GM21786 (cell line): ENCODE measurements around the gene PAK1IP1.
A peak's percentile ranks its signal among the peaks of the same experiment; 100 is the strongest.
"Not testable (repeated sequence)": the region's sequence is repeated elsewhere in the genome, so short reads cannot be mapped to it uniquely, and the experiment has no call there.

ENCODE experiments used
- ATAC-seq: cut with Tn5 transposase; IDR thresholded peaks from one replicate; pipeline ENCODE4 v1.9.1; 2021; ENCODE audit not compliant: unreplicated experiment

PAK1IP1 gene

GRCh38 chr6:10694302-10695085, at the start of gene PAK1IP1, which contains the start of gene C6orf52:
Gene PAK1IP1 (plus strand): TSS chr6:10694972. CDS start chr6:10694986, 14 bp downstream.
Gene C6orf52 (minus strand): TSS chr6:10694616. CDS start chr6:10687550, 7,066 bp downstream.
- ATAC-seq = peak; percentile 99

GRCh38 chr6:10655508-10656055, 39.2 kb upstream of the PAK1IP1 start:
- peak; percentile 75 for ATAC-seq

- no peak for ATAC-seq
Measured at GRCh38 chr6:10658910-10659698, 35.7 kb upstream of the PAK1IP1 start.

- no peak for ATAC-seq
Measured at GRCh38 chr6:10659699-10660348, 34.9 kb upstream of the PAK1IP1 start.

- not testable (repeated sequence) for ATAC-seq
Measured at GRCh38 chr6:10660431-10661191, 34.2 kb upstream of the PAK1IP1 start.

- no peak for ATAC-seq
Measured at GRCh38 chr6:10662207-10662606, 32.6 kb upstream of the PAK1IP1 start.

- no peak for ATAC-seq
Measured at GRCh38 chr6:10662742-10663141, 32.0 kb upstream of the PAK1IP1 start.

GRCh38 chr6:10665595-10665994, 29.2 kb upstream of the PAK1IP1 start:
- not testable (repeated sequence) for ATAC-seq

- no peak for ATAC-seq
Measured at GRCh38 chr6:10668126-10668917, 26.4 kb upstream of the PAK1IP1 start.

- ATAC-seq = no peak
Measured at GRCh38 chr6:10676403-10676802, 18.4 kb upstream of the PAK1IP1 start.

- no peak for ATAC-seq
Measured at GRCh38 chr6:10678456-10678855, 16.3 kb upstream of the PAK1IP1 start.

- ATAC-seq = no peak
Measured at GRCh38 chr6:10681795-10682194, 13.0 kb upstream of the PAK1IP1 start.

GRCh38 chr6:10682355-10682988, 12.3 kb upstream of the PAK1IP1 start:
- ATAC-seq = no peak

- no peak for ATAC-seq
Measured at GRCh38 chr6:10684618-10685017, 10.2 kb upstream of the PAK1IP1 start.

GRCh38 chr6:10685092-10685915, 9.5 kb upstream of the PAK1IP1 start:
- no peak for ATAC-seq

GRCh38 chr6:10686901-10687300, 7.9 kb upstream of the PAK1IP1 start:
- no peak for ATAC-seq

GRCh38 chr6:10687582-10687981, 7.2 kb upstream of the PAK1IP1 start:
- no peak for ATAC-seq
